Measurements from ENCODE around the gene ATPAF1. TPM values are rescaled to one million over a fixed set of nuclear protein-coding genes. Genes with fewer than 3 reads are reported as not detected.

Gene ATPAF1, protein sequence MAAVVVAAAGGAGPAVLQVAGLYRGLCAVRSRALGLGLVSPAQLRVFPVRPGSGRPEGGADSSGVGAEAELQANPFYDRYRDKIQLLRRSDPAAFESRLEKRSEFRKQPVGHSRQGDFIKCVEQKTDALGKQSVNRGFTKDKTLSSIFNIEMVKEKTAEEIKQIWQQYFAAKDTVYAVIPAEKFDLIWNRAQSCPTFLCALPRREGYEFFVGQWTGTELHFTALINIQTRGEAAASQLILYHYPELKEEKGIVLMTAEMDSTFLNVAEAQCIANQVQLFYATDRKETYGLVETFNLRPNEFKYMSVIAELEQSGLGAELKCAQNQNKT
- 45.0 TPM for total RNA-seq

DNA sequence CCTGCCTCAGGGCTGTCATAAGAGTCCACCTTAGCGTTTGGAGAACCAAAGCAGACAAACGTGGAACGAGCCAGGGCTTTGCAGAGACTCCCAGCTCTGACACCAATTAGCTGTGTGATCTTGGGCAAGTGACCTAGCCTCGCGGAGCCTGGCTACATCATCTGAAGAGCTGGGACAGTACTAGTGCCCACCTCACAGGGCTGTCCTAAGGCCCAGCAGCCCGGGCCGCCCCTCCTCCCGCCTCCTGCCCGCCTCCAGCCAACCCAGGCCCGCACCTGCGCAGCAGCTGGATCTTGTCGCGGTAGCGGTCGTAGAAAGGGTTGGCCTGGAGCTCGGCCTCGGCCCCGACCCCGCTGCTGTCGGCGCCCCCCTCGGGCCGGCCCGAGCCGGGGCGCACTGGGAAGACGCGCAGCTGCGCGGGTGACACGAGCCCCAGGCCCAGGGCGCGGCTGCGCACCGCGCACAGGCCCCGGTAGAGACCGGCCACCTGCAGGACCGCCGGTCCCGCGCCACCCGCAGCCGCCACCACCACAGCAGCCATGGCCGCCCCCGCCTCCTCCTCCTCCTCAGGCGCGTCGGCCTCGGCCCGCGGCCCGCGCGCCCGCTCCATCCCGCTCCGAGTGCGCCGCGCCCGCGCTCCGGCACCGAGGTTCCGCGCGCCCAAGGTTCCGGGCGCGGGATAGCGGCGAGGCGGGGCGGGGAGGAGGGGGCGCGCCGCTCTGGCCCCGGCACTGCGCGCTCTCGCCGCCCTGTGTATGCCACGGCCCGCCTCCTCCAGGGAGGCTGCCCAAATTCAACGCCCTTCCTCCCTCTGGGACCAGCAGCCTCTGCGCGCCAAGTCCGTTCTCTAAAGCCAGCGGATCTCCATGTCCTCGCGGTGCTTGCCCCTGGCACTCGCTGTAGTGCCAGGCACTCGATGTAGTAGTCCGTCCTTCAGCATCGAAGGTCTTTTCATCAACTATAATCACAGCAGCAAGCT is at the start of gene ATPAF1:
TSS of gene ATPAF1 (minus strand) at position 583 of the 979 bp plus-strand sequence. CDS start at position 541, 42 bp downstream.

DNA sequence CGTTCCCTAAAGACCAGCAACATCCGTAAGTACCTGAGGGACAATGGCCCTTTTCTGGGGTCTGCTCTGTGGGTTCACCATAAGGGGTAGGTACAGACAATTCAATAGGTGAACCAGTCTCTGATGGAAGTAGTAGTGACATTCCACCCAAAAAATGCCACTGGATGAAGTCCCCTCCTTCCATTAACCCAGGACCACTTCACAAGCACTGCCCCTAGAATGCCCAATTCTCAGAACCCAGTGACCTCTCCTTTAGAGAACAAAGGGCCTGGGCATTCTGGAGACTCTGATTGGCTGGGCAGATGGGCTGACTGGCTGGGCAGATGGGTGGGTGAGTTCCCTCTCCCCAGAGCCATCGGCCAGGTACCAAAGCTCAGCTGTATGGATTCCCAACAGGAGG is 3.4 kb upstream of the ATPAF1 start, which contains the start of gene TEX38:
TSS of gene TEX38 (plus strand) at position 301 of the 400 bp plus-strand sequence. CDS start at position 382, 81 bp downstream.

GRCh38 chr1:46616277-46617107 is 51.7 kb downstream of the ATPAF1 start, which contains the start of gene MOB3C:
Gene MOB3C (minus strand): TSS chr1:46616811. CDS start chr1:46613321, 3,490 bp downstream.

GRCh38 chr1:46603858-46604549 is 64.2 kb downstream of the ATPAF1 start, which contains the start of gene MKNK1:
Gene MKNK1 (minus strand): TSS chr1:46604268. CDS start chr1:46583327, 20,941 bp downstream.

Other genes starting within 250 kb of the ATPAF1 start
- not detected for gene DMBX1, start 178.5 kb downstream of the ATPAF1 start, total RNA-seq
- not detected for gene KNCN, start 116.7 kb downstream of the ATPAF1 start, total RNA-seq
- 30.4 TPM for gene MKNK1, start 64.1 kb downstream of the ATPAF1 start, total RNA-seq
- 14.5 TPM for gene MOB3C, start 51.6 kb downstream of the ATPAF1 start, total RNA-seq
- gene TEX38, start 3.5 kb upstream of the ATPAF1 start, total RNA-seq: not detected
- gene EFCAB14, start 50.8 kb upstream of the ATPAF1 start, total RNA-seq: 70.7 TPM
- gene CYP4B1, start 130.7 kb upstream of the ATPAF1 start, total RNA-seq: 4.8 TPM

Measured in metanephros (tissue), 1 donor.